COLO668 (cell line): ENCODE measurements around the gene IL31.
"Not testable (repeated sequence)": the region's sequence is repeated elsewhere in the genome, so short reads cannot be mapped to it uniquely, and the experiment has no call there.

Experiments used
- DNase-seq: peaks from one replicate; lab custom pipeline; 2025; ENCODE audit not compliant: unreplicated experiment; lab: John Stamatoyannopoulos, UW

IL31 gene

GRCh38 chr12:122194804-122195203 lies 20.8 kb upstream of the IL31 start:
- no peak for DNase-seq

GRCh38 chr12:122192441-122192840 lies 18.4 kb upstream of the IL31 start:
- no peak for DNase-seq

GRCh38 chr12:122190842-122191668 lies 17.0 kb upstream of the IL31 start:
- DNase-seq, result peak; percentile 68

GRCh38 chr12:122189626-122190475 lies 15.8 kb upstream of the IL31 start:
- no peak for DNase-seq

- no peak for DNase-seq
Measured at GRCh38 chr12:122187466-122187865, 13.4 kb upstream of the IL31 start.

GRCh38 chr12:122185494-122186082 lies 11.6 kb upstream of the IL31 start:
- no peak for DNase-seq

- DNase-seq, result no peak
Measured at GRCh38 chr12:122185079-122185478, 11.1 kb upstream of the IL31 start.

- no peak for DNase-seq
Measured at GRCh38 chr12:122184517-122184916, 10.5 kb upstream of the IL31 start.

- DNase-seq, result no peak
Measured at GRCh38 chr12:122183588-122183940, 9.5 kb upstream of the IL31 start.

- DNase-seq, result peak; percentile 95
Measured at GRCh38 chr12:122182887-122183587, 9.0 kb upstream of the IL31 start, which contains the start of gene LRRC43. TSS of gene LRRC43 (plus strand) at chr12:122183123. CDS start at chr12:122183145, 22 bp downstream.

GRCh38 chr12:122176473-122176872 lies 2.5 kb upstream of the IL31 start:
- DNase-seq, result not testable (repeated sequence)

- no peak for DNase-seq
Measured at GRCh38 chr12:122172262-122172939, 1.6 kb downstream of the IL31 start.

GRCh38 chr12:122171399-122171798 lies 2.6 kb downstream of the IL31 start:
- no peak for DNase-seq

- DNase-seq, result no peak
Measured at GRCh38 chr12:122168492-122168891, 5.5 kb downstream of the IL31 start.

- DNase-seq, result no peak
Measured at GRCh38 chr12:122167356-122167925, 6.6 kb downstream of the IL31 start.

GRCh38 chr12:122166422-122167349 lies 7.3 kb downstream of the IL31 start:
- DNase-seq, result no peak

GRCh38 chr12:122162976-122163375 lies 11.0 kb downstream of the IL31 start:
- DNase-seq, result no peak

GRCh38 chr12:122161682-122162081 lies 12.3 kb downstream of the IL31 start:
- DNase-seq, result no peak

- no peak for DNase-seq
Measured at GRCh38 chr12:122160761-122161160, 13.3 kb downstream of the IL31 start.
